Liver (tissue), 3 donors: ENCODE results near the gene DAPK2.

Experiments used
- CTCF ChIP-seq: fragments of 150-350 bp; IDR thresholded peaks from 2 replicates; pipeline ENCODE4 v1.5.1; 2017; ENCODE audit warnings: improper control_type of control experiment, low read depth, low read length; ENCODE audit not compliant: missing input control
- GABPA ChIP-seq, 2 donors: IDR thresholded peaks in 1 of 2; conservative IDR thresholded peaks in 1 of 2; 2 replicates each; pipeline ENCODE4 v1.6.1; 2016; ENCODE audit warnings: antibody characterized with exemption in 2 of 2, mild to moderate bottlenecking in 1 of 2, moderate library complexity in 1 of 2
- HNF4A ChIP-seq, 2 donors: conservative IDR thresholded peaks; 2 replicates each; pipeline ENCODE4 v1.6.1; 2016; ENCODE audit warnings: antibody characterized with exemption in 2 of 2, mild to moderate bottlenecking in 2 of 2
- JUND ChIP-seq, 2 donors: IDR thresholded peaks; 2 replicates each; pipeline ENCODE4 v1.6.1; 2016; ENCODE audit warnings: antibody characterized with exemption in 2 of 2
- MAX ChIP-seq: IDR thresholded peaks from 2 replicates; pipeline ENCODE4 v1.6.1; 2016; ENCODE audit warnings: antibody characterized with exemption
- NR2F2 ChIP-seq: IDR thresholded peaks from 2 replicates; pipeline ENCODE4 v1.6.1; 2016; ENCODE audit warnings: antibody characterized with exemption
- RAD21 ChIP-seq, 2 donors: IDR thresholded peaks; 2 replicates each; pipeline ENCODE4 v1.6.1; 2016; ENCODE audit warnings: antibody characterized with exemption in 2 of 2, mild to moderate bottlenecking in 2 of 2
- REST ChIP-seq: IDR thresholded peaks from 2 replicates; pipeline ENCODE4 v1.6.1; 2016; ENCODE audit warnings: antibody characterized with exemption, mild to moderate bottlenecking
- RXRA ChIP-seq, 2 donors: IDR thresholded peaks; 2 replicates each; pipeline ENCODE4 v1.6.1; 2017 to 2018; ENCODE audit warnings: antibody characterized with exemption in 2 of 2, mild to moderate bottlenecking in 1 of 2
- SP1 ChIP-seq: IDR thresholded peaks from 2 replicates; pipeline ENCODE4 v1.6.1; 2018; ENCODE audit warnings: antibody characterized with exemption, mild to moderate bottlenecking
- TAF1 ChIP-seq: conservative IDR thresholded peaks from 2 replicates; pipeline ENCODE4 v1.6.1; 2016; ENCODE audit warnings: antibody characterized with exemption, mild to moderate bottlenecking
- YY1 ChIP-seq: IDR thresholded peaks from 2 replicates; pipeline ENCODE4 v1.6.1; 2016; ENCODE audit warnings: antibody characterized with exemption, mild to moderate bottlenecking
- ZBTB33 ChIP-seq: IDR thresholded peaks from 2 replicates; pipeline ENCODE4 v1.6.1; 2016; ENCODE audit warnings: antibody characterized with exemption
- donor health status: healthy.
- donor health status: healthy.

- no peak for TF ChIP-seq CTCF
- TF ChIP-seq RXRA (IDR thresholded peaks at IDR 0.05), result no peak
- no peak for TF ChIP-seq SP1
- TF ChIP-seq MAX, result no peak
- TF ChIP-seq JUND (IDR thresholded peaks at IDR 0.05), result no peak
- no peak for TF ChIP-seq RAD21 (IDR thresholded peaks at IDR 0.05)
- TF ChIP-seq NR2F2, result no peak
- no peak for TF ChIP-seq HNF4A (conservative IDR thresholded peaks at IDR 0.05)
- TF ChIP-seq GABPA (IDR thresholded peaks at IDR 0.05 in 1 of 2, conservative IDR thresholded peaks at IDR 0.05 in 1 of 2), result no peak
- no peak for TF ChIP-seq ZBTB33
- TF ChIP-seq TAF1, result no peak
- TF ChIP-seq REST, result no peak
- TF ChIP-seq YY1, result no peak
Measured at GRCh38 chr15:64029110-64029509, 17.2 kb downstream of the DAPK2 start.
